Breast epithelium (tissue), 4 donors: ENCODE results near the gene IMMT. TPM values are rescaled to one million over a fixed set of nuclear protein-coding genes. Genes with fewer than 3 reads are reported as not detected.

Experiments
- DNase-seq, 2 donors: peaks; one replicate each; pipeline ENCODE4 v3.0.0-alpha.2; 2019; ENCODE audit warnings: low spot score in 2 of 2
- H3K27ac ChIP-seq, 2 donors: fragments of 200-600 bp; sonication (generic) in 1 of 2; one replicate each; pipeline ENCODE4 v1.5.1; 2016 to 2019; ENCODE audit warnings: mild to moderate bottlenecking in 1 of 2
- H3K27me3 ChIP-seq, 2 donors: fragments of 200-600 bp; sonication (generic) in 1 of 2; one replicate each; pipeline versions ENCODE4 v1.5.1 to v1.6.0; 2017 to 2019; ENCODE audit warnings: control low read depth in 1 of 2, mild to moderate bottlenecking in 1 of 2
- H3K36me3 ChIP-seq: fragments of 200-600 bp; one replicate; pipeline ENCODE4 v1.5.1; 2019
- H3K4me1 ChIP-seq, 2 donors: fragments of 200-600 bp; sonication (generic); one replicate each; pipeline ENCODE4 v1.5.1; 2016 to 2019; ENCODE audit warnings: control low read depth in 1 of 2
- H3K4me3 ChIP-seq, 3 donors: fragments of 200-600 bp; sonication (generic); 1 replicate in 2 of 3; 2 replicates in 1 of 3; pipeline ENCODE4 v1.5.1; 2016 to 2019; ENCODE audit warnings: mild to moderate bottlenecking in 3 of 3, moderate library complexity in 2 of 3
- H3K9me3 ChIP-seq, 2 donors: fragments of 200-600 bp; sonication (generic) in 1 of 2; one replicate each; pipeline ENCODE4 v1.5.1; 2016 to 2019; ENCODE audit warnings: control low read depth in 1 of 2
- CTCF ChIP-seq, 3 donors: fragments of 450-650 bp; IDR thresholded peaks; one replicate each; pipeline ENCODE4 v1.5.1; 2016 to 2017; ENCODE audit warnings: antibody characterized with exemption in 3 of 3, mild to moderate bottlenecking in 3 of 3, moderate library complexity in 3 of 3
- POLR2A ChIP-seq: fragments of 450-650 bp; IDR thresholded peaks from one replicate; pipeline ENCODE4 v1.6.1; 2016; ENCODE audit warnings: antibody characterized with exemption, mild to moderate bottlenecking, moderate library complexity
- POLR2AphosphoS5 ChIP-seq, 3 donors: sonication (generic); formaldehyde crosslinking; IDR thresholded peaks; one replicate each; pipeline ENCODE4 v1.6.1; 2017; ENCODE audit warnings: antibody characterized with exemption in 3 of 3
- intact Hi-C: fragments of 100-400 bp; cut with DNase I; formaldehyde crosslinking; loops from one replicate; pipeline ENCODE4 v1.15.1; 2023; ENCODE audit warnings: low total_unique reads
- total RNA-seq, 3 donors: library from RNA; depleted of rRNA; stranded (reverse); fragments of >200 nt; gene quantifications; one replicate each; pipeline ENCODE4 v1.1.0, GENCODE V29; 2016

Gene IMMT
- total RNA-seq, 3 donors from 2014 or later = 44.8 to 56.1 (median 48.2) TPM

DNA sequence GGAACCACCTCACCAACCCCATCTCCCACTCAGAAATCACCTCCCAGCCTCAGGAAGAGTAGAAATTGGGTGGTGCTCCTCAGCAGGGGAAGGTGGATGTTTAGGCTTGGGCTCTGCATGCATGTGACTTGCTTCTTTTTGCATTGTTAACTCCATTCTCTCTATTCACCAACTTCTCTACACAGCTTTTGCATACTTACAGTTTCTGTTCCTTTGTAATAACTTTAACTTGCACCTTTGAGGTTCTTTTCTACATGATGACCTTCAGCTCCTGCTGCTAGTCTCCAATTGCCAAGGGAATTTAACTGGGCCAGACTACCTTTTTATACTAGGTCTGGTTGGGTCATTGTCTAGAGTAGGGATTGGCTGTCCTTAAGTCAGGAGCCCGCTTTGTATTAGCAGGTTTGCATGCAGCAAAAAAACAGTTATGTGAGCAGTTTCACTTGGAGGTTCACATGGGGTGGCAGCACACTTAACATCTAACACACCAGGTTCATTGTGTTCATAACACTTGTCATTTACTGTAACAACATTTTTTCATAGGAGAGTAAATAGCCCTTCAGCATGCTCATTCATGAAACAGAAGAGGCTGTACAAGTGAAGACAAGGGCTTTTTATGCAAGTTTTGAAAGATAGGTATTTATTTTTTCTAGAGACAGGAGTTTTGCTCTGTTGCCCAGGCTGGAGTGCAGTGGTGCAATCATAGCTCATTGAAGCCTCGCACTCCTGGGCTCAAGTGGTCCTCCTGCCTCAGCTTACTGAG lies 16.0 kb upstream of the IMMT start:
- Histone ChIP-seq H3K27ac (no peak overlapping the region), H3K27me3 (no peaks in the 10 kb centered on the region)
- intact Hi-C loops = no loop called here

DNA sequence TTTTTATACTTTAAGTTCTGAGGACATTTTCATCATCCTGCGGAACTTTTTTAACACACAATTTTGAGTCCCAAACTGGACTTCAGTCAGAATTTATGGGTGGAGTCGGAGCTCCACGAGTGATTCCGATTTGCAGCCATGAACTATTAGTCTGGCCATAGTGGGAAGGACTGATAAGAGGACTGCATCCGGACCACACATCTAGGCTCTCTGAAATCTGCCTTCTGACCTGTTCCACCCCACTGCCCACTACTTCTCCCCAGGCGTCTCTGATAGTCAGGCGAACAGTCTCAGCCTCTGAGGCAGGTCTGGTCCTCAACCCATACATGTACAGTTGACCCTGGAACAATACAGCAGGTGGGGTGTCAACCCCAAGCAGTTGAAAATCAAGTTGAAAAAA lies 9.2 kb upstream of the IMMT start:
- TF ChIP-seq CTCF (IDR thresholded peaks at IDR 0.05) = no peak
- no peak for TF ChIP-seq POLR2AphosphoS5 (IDR thresholded peaks at IDR 0.05)
- no peak for TF ChIP-seq POLR2A
- intact Hi-C loops = no loop called here
- Histone ChIP-seq H3K27me3 (no peaks in the 10 kb centered on the region), H3K36me3 (no peaks in the 10 kb centered on the region), H3K4me1 (no peaks in the 10 kb centered on the region), H3K4me3 (no peak overlapping the region), H3K27ac (no peak overlapping the region), H3K9me3 (no peaks in the 10 kb centered on the region)
- no peak for DNase-seq

More for the DNA sequence above, 16.0 kb upstream of the IMMT start:
- Histone ChIP-seq H3K4me1 (no peaks in the 10 kb centered on the region), H3K4me3 (no peak overlapping the region), H3K36me3 (no peaks in the 10 kb centered on the region), H3K9me3 (no peaks in the 10 kb centered on the region)
- TF ChIP-seq CTCF (IDR thresholded peaks at IDR 0.05) = no peak
- DNase-seq = no peak

GRCh38 chr2:86203614-86204013 lies 8.4 kb upstream of the IMMT start:
- Histone ChIP-seq H3K27ac (no peak overlapping the region), H3K27me3 (no peaks in the 10 kb centered on the region), H3K4me3 (no peak overlapping the region), H3K9me3 (no peaks in the 10 kb centered on the region), H3K36me3 (no peaks in the 10 kb centered on the region), H3K4me1 (no peaks in the 10 kb centered on the region)
- intact Hi-C loops = no loop called here
- TF ChIP-seq POLR2A (no peak), CTCF (IDR thresholded peaks at IDR 0.05) (no peak), POLR2AphosphoS5 (IDR thresholded peaks at IDR 0.05) (no peak)
- DNase-seq = no peak

- intact Hi-C loops = no loop called here
- H3K27ac ChIP-seq = no peak overlapping the region
- no peaks in the 10 kb centered on the region for H3K9me3 ChIP-seq
- H3K4me3 ChIP-seq = no peak overlapping the region
- H3K4me1 ChIP-seq = no peaks in the 10 kb centered on the region
- no peak for TF ChIP-seq POLR2AphosphoS5 (IDR thresholded peaks at IDR 0.05)
- TF ChIP-seq CTCF (IDR thresholded peaks at IDR 0.05) = no peak
- no peak for TF ChIP-seq POLR2A
- H3K27me3 ChIP-seq = no peaks in the 10 kb centered on the region
- no peak for DNase-seq
- no peaks in the 10 kb centered on the region for H3K36me3 ChIP-seq
Observed at GRCh38 chr2:86202702-86203101, 7.4 kb upstream of the IMMT start.

- Histone ChIP-seq H3K36me3 (no peaks in the 10 kb centered on the region), H3K27me3 (no peaks in the 10 kb centered on the region), H3K9me3 (no peaks in the 10 kb centered on the region), H3K4me1 (no peaks in the 10 kb centered on the region), H3K27ac (no peak overlapping the region), H3K4me3 (no peak overlapping the region)
- no peak for DNase-seq
- intact Hi-C loops = no loop called here
- TF ChIP-seq POLR2AphosphoS5 (IDR thresholded peaks at IDR 0.05) (no peak), POLR2A (no peak), CTCF (IDR thresholded peaks at IDR 0.05) (no peak)
Observed at GRCh38 chr2:86202336-86202692, 7.1 kb upstream of the IMMT start.
